Stomach (tissue), 9 donors: ENCODE measurements around the gene ZBTB42. TPM values are rescaled to one million over a fixed set of nuclear protein-coding genes. Genes with fewer than 3 reads are reported as not detected.

Experiments
- DNase-seq, 2 donors: peaks; one replicate each; pipeline versions ENCODE4 v3.0.0 to v3.0.0-alpha.2; 2013 to 2019
- H3K27ac ChIP-seq, 5 donors: fragments of 200-600 bp in 4 of 5; sonication (generic) in 4 of 5; one replicate each; pipeline ENCODE4 v1.5.1; 2013 to 2019; ENCODE audit warnings: mild to moderate bottlenecking in 1 of 5, moderate library complexity in 1 of 5
- H3K27me3 ChIP-seq, 3 donors: fragments of 200-600 bp; sonication (generic); one replicate each; pipeline ENCODE4 v1.5.1; 2017 to 2019; ENCODE audit warnings: mixed run types in 1 of 3
- H3K36me3 ChIP-seq, 4 donors: fragments of 200-600 bp; sonication (generic); 1 replicate in 3 of 4; 2 replicates in 1 of 4; pipeline ENCODE4 v1.5.1; 2016 to 2019
- H3K4me1 ChIP-seq, 4 donors: fragments of 200-600 bp; sonication (generic); one replicate each; pipeline ENCODE4 v1.5.1; 2016 to 2019
- H3K4me3 ChIP-seq, 4 donors: fragments of 200-600 bp; sonication (generic) in 3 of 4; one replicate each; pipeline ENCODE4 v1.5.1; 2016 to 2019; ENCODE audit warnings: mild to moderate bottlenecking in 1 of 4
- H3K9me3 ChIP-seq, 4 donors: fragments of 200-600 bp; sonication (generic); one replicate each; pipeline ENCODE4 v1.5.1; 2016 to 2019
- EP300 ChIP-seq: sonication (generic); formaldehyde crosslinking; IDR thresholded peaks from one replicate; pipeline ENCODE4 v1.6.1; 2017; ENCODE audit warnings: antibody characterized with exemption
- POLR2A ChIP-seq, 4 donors: fragments of 450-650 bp; IDR thresholded peaks; one replicate each; pipeline ENCODE4 v1.6.1; 2016; ENCODE audit warnings: antibody characterized with exemption in 4 of 4, control low read depth in 2 of 4, mild to moderate bottlenecking in 1 of 4, moderate library complexity in 1 of 4
- POLR2AphosphoS5 ChIP-seq, 3 donors: sonication (generic); formaldehyde crosslinking; IDR thresholded peaks; one replicate each; pipeline ENCODE4 v1.6.1; 2016; ENCODE audit warnings: antibody characterized with exemption in 3 of 3
- WGBS, 5 donors: extraction: QIAGEN DNeasy Blood & Tissue Kit in 3 of 5; methylation state at CpG; one replicate each; pipeline versions ENCODE4 v1.1.5 to v1.1.7; 2013 to 2018; 5-methylcytosine and 5-hydroxymethylcytosine counted together
- intact Hi-C: fragments of 100-400 bp; cut with DNase I; formaldehyde crosslinking; loops from one replicate; pipeline ENCODE4 v1.15.1; 2023; ENCODE audit warnings: low total_unique reads
- polyA plus RNA-seq, 3 donors: library from polyadenylated mRNA; stranded (reverse); fragments of 200-250 nt; gene quantifications; one replicate each; pipeline ENCODE4 v1.2.3, GENCODE V29; 2013
- total RNA-seq, 5 donors: library from RNA; depleted of rRNA; stranded (reverse); fragments of >200 nt; gene quantifications; one replicate each; pipeline versions ENCODE4 v1.1.0 to v1.2.3, GENCODE V29; 2014 to 2016
- TF ChIP-seq, protein P1 (sequence below), 7 experiments: fragments of 450-650 bp in 4 of 7; fragments of 200-600 bp in 3 of 7; sonication (generic) in 3 of 7; IDR thresholded peaks; one replicate each; pipeline ENCODE4 v1.5.1; 2016 to 2019; ENCODE audit warnings: antibody characterized with exemption in 7 of 7, control low read depth in 2 of 7, mild to moderate bottlenecking in 1 of 7
- donor health status: healthy with polysubstance abuse.
- donor health status: Bipolar disorder and iron deficiency.
- donor health status: healthy.

Gene ZBTB42
- total and polyA plus RNA-seq, 8 donors: 4.6 to 59.7 (median 6.7) TPM

DNA sequence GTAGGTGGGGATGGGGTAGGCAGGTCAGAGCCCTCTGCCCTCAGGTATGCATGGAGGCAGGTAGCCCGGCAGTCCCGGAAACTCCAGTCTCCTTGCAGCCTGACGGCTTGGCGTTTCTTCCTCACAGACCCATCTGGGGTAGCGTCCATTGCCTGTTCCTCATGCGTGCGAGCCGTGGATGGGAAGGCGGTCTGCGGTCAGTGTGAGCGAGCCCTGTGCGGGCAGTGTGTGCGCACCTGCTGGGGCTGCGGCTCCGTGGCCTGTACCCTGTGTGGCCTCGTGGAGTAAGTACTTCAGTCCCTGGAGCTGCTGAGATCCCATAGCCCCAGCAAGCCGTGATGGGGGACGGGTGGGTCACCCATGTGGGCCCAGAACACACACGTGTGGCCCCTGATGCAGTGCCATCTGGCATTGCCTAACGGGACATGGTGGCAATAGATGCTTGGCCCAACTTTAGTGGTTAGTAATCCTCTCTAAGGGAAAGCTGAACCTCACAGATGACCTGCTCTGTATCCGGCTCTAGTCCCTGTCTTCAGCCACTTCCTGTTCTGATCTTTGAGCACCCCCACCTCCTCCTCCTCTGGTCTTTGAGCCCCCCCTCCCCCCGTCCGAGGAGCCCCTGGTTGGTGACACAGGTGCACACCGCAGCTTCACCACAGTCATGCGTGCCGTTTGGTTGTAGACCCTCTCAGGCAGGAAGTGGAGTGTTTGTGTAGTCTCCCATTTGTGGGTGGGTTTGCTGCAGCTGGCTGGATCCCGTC is 44.2 kb upstream of the ZBTB42 start:
- peaks cover 31 to 43% (median 36%) of the 10 kb centered on the region in 4 donors for H3K4me1 ChIP-seq
- no peak for DNase-seq
- 76 to 90% (median 84%) methylated on average over 8 to 27 of the region's 27 CpGs for WGBS, 5 donors
- peaks cover 42 to 66% (median 66%) of the 10 kb centered on the region in 4 donors for H3K36me3 ChIP-seq
- no peak overlapping the region for H3K27ac ChIP-seq
- no peaks in the 10 kb centered on the region for H3K27me3 ChIP-seq
- intact Hi-C loops: no loop called here
- TF ChIP-seq POLR2A (IDR thresholded peaks at IDR 0.05) (no peak), POLR2AphosphoS5 (IDR thresholded peaks at IDR 0.05) (no peak), EP300 (no peak)
- H3K4me3 ChIP-seq: no peak overlapping the region
- H3K9me3 ChIP-seq: no peaks in the 10 kb centered on the region

- TF ChIP-seq, protein P1, sequence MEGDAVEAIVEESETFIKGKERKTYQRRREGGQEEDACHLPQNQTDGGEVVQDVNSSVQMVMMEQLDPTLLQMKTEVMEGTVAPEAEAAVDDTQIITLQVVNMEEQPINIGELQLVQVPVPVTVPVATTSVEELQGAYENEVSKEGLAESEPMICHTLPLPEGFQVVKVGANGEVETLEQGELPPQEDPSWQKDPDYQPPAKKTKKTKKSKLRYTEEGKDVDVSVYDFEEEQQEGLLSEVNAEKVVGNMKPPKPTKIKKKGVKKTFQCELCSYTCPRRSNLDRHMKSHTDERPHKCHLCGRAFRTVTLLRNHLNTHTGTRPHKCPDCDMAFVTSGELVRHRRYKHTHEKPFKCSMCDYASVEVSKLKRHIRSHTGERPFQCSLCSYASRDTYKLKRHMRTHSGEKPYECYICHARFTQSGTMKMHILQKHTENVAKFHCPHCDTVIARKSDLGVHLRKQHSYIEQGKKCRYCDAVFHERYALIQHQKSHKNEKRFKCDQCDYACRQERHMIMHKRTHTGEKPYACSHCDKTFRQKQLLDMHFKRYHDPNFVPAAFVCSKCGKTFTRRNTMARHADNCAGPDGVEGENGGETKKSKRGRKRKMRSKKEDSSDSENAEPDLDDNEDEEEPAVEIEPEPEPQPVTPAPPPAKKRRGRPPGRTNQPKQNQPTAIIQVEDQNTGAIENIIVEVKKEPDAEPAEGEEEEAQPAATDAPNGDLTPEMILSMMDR (IDR thresholded peaks at IDR 0.05): no peak
- TF ChIP-seq POLR2AphosphoS5 (IDR thresholded peaks at IDR 0.05) (no peak), EP300 (no peak), POLR2A (IDR thresholded peaks at IDR 0.05) (no peak)
- Histone ChIP-seq H3K27me3 (no peaks in the 10 kb centered on the region), H3K36me3 (peaks cover 42 to 72% (median 70%) of the 10 kb centered on the region in 4 donors), H3K27ac (no peak overlapping the region), H3K4me1 (peaks cover 25 to 38% (median 31%) of the 10 kb centered on the region in 4 donors), H3K4me3 (no peak overlapping the region), H3K9me3 (no peaks in the 10 kb centered on the region)
- no peak for DNase-seq
- intact Hi-C loops: no loop called here
- WGBS, 5 donors: 84 to 92% (median 84%) methylated on average over 10 of the region's 10 CpGs
Measured at GRCh38 chr14:104757238-104757585, 43.7 kb upstream of the ZBTB42 start.

- WGBS, 5 donors: 92 to 95% (median 93%) methylated on average over 14 to 19 of the region's 19 CpGs
- H3K27ac ChIP-seq: no peak overlapping the region
- peaks cover 42 to 75% (median 72%) of the 10 kb centered on the region in 4 donors for H3K36me3 ChIP-seq
- intact Hi-C loops: no loop called here
- DNase-seq: no peak
- H3K27me3 ChIP-seq: no peaks in the 10 kb centered on the region
- H3K4me3 ChIP-seq: no peak overlapping the region
- H3K4me1 ChIP-seq: peaks cover 24 to 36% (median 29%) of the 10 kb centered on the region in 4 donors
- TF ChIP-seq EP300: no peak
- no peak for TF ChIP-seq POLR2A (IDR thresholded peaks at IDR 0.05)
- TF ChIP-seq, protein P1 (IDR thresholded peaks at IDR 0.05): no peak
- TF ChIP-seq POLR2AphosphoS5 (IDR thresholded peaks at IDR 0.05): no peak
- H3K9me3 ChIP-seq: no peaks in the 10 kb centered on the region
Measured at GRCh38 chr14:104757681-104758392, 43.1 kb upstream of the ZBTB42 start.

GRCh38 chr14:104758981-104759969 is 41.6 kb upstream of the ZBTB42 start:
- no peaks in the 10 kb centered on the region for H3K9me3 ChIP-seq
- H3K4me3 ChIP-seq: no peak overlapping the region
- H3K27me3 ChIP-seq: no peaks in the 10 kb centered on the region
- no peak overlapping the region for H3K27ac ChIP-seq
- H3K36me3 ChIP-seq: peaks cover 42 to 75% (median 72%) of the 10 kb centered on the region in 4 donors
- intact Hi-C loops: no loop called here
- H3K4me1 ChIP-seq: peaks cover 17 to 27% (median 20%) of the 10 kb centered on the region in 4 donors
- TF ChIP-seq POLR2AphosphoS5 (IDR thresholded peaks at IDR 0.05): no peak
- TF ChIP-seq, protein P1 (IDR thresholded peaks at IDR 0.05): no peak
- TF ChIP-seq EP300: no peak
- TF ChIP-seq POLR2A (IDR thresholded peaks at IDR 0.05): no peak
- DNase-seq: no peak
- 83 to 89% (median 86%) methylated on average over 29 to 30 of the region's 30 CpGs for WGBS, 5 donors
